Lower leg skin (tissue), 3 donors: Measurements from ENCODE around the gene JDP2.

ENCODE experiments used
- POLR2A ChIP-seq, 2 donors: fragments of 450-650 bp; IDR thresholded peaks; one replicate each; pipeline ENCODE4 v1.6.1; 2016 to 2017; ENCODE audit warnings: antibody characterized with exemption in 2 of 2, mild to moderate bottlenecking in 1 of 2, moderate library complexity in 1 of 2
- TF ChIP-seq, protein P1 (sequence below), 3 donors: fragments of 450-650 bp; IDR thresholded peaks; one replicate each; pipeline ENCODE4 v1.5.1; 2016; ENCODE audit warnings: antibody characterized with exemption in 3 of 3, mild to moderate bottlenecking in 3 of 3, moderate library complexity in 2 of 3

- TF ChIP-seq, protein P1, sequence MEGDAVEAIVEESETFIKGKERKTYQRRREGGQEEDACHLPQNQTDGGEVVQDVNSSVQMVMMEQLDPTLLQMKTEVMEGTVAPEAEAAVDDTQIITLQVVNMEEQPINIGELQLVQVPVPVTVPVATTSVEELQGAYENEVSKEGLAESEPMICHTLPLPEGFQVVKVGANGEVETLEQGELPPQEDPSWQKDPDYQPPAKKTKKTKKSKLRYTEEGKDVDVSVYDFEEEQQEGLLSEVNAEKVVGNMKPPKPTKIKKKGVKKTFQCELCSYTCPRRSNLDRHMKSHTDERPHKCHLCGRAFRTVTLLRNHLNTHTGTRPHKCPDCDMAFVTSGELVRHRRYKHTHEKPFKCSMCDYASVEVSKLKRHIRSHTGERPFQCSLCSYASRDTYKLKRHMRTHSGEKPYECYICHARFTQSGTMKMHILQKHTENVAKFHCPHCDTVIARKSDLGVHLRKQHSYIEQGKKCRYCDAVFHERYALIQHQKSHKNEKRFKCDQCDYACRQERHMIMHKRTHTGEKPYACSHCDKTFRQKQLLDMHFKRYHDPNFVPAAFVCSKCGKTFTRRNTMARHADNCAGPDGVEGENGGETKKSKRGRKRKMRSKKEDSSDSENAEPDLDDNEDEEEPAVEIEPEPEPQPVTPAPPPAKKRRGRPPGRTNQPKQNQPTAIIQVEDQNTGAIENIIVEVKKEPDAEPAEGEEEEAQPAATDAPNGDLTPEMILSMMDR (IDR thresholded peaks at IDR 0.05) = no peak
- no peak for TF ChIP-seq POLR2A (IDR thresholded peaks at IDR 0.05)
Measured at GRCh38 chr14:75395862-75396261, 32.0 kb upstream of the JDP2 start.
